ENCODE measurements around the gene POLN. TPM values are rescaled to one million over a fixed set of nuclear protein-coding genes. Genes with fewer than 3 reads are reported as not detected.

Gene POLN
- total RNA-seq, 1 experiment from 2014 or later: 1.3 TPM

DNA sequence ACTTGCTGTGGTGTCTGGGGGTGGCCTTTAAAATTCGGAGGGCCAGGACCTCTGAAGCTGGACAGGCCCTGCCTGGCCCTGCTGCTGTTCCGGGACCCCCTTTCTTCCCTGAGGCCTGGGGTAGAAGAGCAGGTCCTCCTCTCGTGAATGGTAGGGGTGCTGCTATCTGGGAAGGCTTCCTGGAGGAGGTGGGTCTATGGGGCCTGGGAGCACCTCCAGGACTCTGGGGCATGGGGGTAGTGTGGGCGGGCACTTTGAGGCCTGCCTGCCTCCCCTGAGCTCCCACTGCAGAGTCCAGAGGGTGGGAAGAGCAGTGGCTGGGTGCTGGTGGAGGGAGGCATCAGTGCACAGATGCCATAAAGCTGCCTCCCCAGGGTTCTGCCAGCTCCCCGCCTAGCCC lies 24.9 kb upstream of the POLN start:
- intact Hi-C loops (cut with micrococcal nuclease; ENCODE audit: unreplicated experiment): no loop called here
- no TSS peak for BruUV-seq (replicated peaks)
- no peak for DNase-seq

DNA sequence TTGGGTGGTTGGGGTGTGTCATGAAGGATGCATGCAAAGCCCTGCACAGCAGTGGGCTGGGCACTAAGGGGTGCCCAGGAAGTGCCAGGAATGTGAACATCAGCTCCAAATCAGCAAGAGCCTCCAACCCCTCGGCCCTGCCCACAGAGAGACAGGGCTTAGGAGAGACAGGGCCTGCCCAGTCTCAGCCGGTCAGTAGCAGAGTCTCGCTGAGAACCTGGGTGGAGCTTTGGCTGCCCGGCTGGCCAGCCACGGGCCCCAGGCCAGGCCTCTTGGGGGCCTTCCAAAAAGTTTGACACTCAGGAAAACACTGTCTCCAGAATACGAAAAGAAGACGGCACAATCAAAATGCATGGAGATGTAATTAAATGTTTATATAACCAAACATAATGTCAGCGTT lies 24.3 kb upstream of the POLN start:
- Histone ChIP-seq H4K20me1 (ENCODE audit: insufficient read depth) (no peaks in the 10 kb centered on the region), H3K27ac (no peak overlapping the region), H3K79me2 (ENCODE audit: low read depth) (no peaks in the 10 kb centered on the region), H3K4me1 (replicated peaks; ENCODE audit: insufficient read depth) (peaks cover 3% of the 10 kb centered on the region; the same call in 1 of the 2 replicates), H3F3A (ENCODE audit: insufficient read depth, low read depth) (no peaks in the 10 kb centered on the region), H3K36me3 (ENCODE audit: low read depth) (no peaks in the 10 kb centered on the region), H3K4me2 (no peak overlapping the region), H2AFZ (no peak overlapping the region), H3K27me3 (ENCODE audit: insufficient read depth, low read depth) (peaks cover 38% of the 10 kb centered on the region), H3K9me2 (ENCODE audit: insufficient read depth) (no peaks in the 10 kb centered on the region), H3K4me3 (no peak overlapping the region), H3K9me3 (ENCODE audit: insufficient read depth, low read depth) (no peaks in the 10 kb centered on the region)
- intact Hi-C loops (cut with micrococcal nuclease; ENCODE audit: unreplicated experiment): no loop called here
- CTCF ChIA-PET: no interaction called here
- POLR2A ChIA-PET (ENCODE audit: unreplicated experiment): no interaction called here
- TF ChIP-seq, protein P1, sequence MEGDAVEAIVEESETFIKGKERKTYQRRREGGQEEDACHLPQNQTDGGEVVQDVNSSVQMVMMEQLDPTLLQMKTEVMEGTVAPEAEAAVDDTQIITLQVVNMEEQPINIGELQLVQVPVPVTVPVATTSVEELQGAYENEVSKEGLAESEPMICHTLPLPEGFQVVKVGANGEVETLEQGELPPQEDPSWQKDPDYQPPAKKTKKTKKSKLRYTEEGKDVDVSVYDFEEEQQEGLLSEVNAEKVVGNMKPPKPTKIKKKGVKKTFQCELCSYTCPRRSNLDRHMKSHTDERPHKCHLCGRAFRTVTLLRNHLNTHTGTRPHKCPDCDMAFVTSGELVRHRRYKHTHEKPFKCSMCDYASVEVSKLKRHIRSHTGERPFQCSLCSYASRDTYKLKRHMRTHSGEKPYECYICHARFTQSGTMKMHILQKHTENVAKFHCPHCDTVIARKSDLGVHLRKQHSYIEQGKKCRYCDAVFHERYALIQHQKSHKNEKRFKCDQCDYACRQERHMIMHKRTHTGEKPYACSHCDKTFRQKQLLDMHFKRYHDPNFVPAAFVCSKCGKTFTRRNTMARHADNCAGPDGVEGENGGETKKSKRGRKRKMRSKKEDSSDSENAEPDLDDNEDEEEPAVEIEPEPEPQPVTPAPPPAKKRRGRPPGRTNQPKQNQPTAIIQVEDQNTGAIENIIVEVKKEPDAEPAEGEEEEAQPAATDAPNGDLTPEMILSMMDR (conservative IDR thresholded peaks at IDR 0.05): no peak
- no peak for TF ChIP-seq EZH2 (IDR thresholded peaks at IDR 0.05; ENCODE audit: low read depth)
- DNase-seq: no peak
- BruUV-seq (replicated peaks): no TSS peak

More for the DNA sequence above, 24.9 kb upstream of the POLN start:
- no peaks in the 10 kb centered on the region for H3K9me3 ChIP-seq (ENCODE audit: insufficient read depth, low read depth)
- H3F3A ChIP-seq (ENCODE audit: insufficient read depth, low read depth): no peaks in the 10 kb centered on the region
- no peak overlapping the region for H2AFZ ChIP-seq
- H3K27ac ChIP-seq: no peak overlapping the region
- H3K9me2 ChIP-seq (ENCODE audit: insufficient read depth): no peaks in the 10 kb centered on the region
- no peaks in the 10 kb centered on the region for H3K36me3 ChIP-seq (ENCODE audit: low read depth)
- POLR2A ChIA-PET (ENCODE audit: unreplicated experiment): no interaction called here
- H3K4me1 ChIP-seq (replicated peaks; ENCODE audit: insufficient read depth): peaks cover 3% of the 10 kb centered on the region; the same call in 1 of the 2 replicates
- no peak overlapping the region for H3K4me3 ChIP-seq
- H3K79me2 ChIP-seq (ENCODE audit: low read depth): no peaks in the 10 kb centered on the region
- peaks cover 45% of the 10 kb centered on the region for H3K27me3 ChIP-seq (ENCODE audit: insufficient read depth, low read depth)
- CTCF ChIA-PET: no interaction called here
- H4K20me1 ChIP-seq (ENCODE audit: insufficient read depth): no peaks in the 10 kb centered on the region
- TF ChIP-seq, protein P1 (conservative IDR thresholded peaks at IDR 0.05): no peak
- no peak overlapping the region for H3K4me2 ChIP-seq

DNA sequence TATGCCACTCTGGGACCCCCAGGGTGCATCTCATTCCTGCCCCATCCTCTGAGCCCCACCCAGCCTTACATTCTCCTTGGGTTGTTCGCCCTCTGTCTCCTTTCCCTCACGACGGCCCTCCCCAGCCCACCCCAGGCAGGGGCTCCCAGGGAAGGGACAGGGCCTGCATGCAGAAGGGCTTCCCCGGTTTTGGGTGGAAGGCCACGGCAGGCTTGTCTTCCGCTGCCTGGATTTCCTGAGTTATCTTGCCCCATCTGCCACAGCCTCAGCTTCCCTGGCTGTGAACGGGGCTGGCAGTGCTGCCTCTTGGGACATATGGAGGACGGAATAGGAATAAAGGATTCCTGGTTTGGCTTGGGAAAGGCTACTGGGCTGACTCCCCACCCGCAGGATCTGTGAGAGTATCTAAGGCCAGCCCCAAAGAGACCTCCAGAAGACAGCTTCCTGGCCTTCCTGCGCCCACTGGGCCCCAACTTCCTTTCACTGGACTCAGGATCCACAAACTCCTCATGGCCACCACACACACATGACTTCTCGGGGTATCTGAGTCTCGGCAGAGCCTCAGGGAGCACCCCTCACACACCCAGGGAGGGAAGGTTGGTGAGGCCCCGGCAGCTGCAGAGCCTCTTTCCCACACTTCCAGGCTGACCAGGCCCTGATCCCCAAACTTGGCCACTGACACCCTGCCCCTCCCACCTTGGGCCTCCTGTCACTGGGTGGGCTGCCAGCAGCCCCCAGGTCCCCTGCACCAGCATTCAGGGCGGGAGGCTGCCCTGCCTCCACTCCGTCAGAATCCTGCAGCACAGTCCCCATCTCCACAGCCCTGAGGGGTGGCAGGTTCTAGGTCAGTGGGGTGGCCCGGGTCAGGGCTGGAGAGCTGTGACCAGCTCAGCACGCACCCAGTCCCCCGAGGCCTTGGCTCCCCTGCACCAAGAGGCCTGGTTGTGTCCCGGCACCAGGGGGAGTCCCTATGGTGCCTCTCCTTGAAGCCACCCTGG lies 23.5 kb upstream of the POLN start:
- Histone ChIP-seq H3K4me1 (replicated peaks; ENCODE audit: insufficient read depth) (peaks cover 9% of the 10 kb centered on the region; the same call in 1 of the 2 replicates), H3K9me3 (ENCODE audit: insufficient read depth, low read depth) (no peaks in the 10 kb centered on the region), H3K27ac (no peak overlapping the region), H3K79me2 (ENCODE audit: low read depth) (no peaks in the 10 kb centered on the region), H3F3A (ENCODE audit: insufficient read depth, low read depth) (no peaks in the 10 kb centered on the region), H3K27me3 (ENCODE audit: insufficient read depth, low read depth) (peaks cover 35% of the 10 kb centered on the region), H3K4me2 (no peak overlapping the region), H4K20me1 (ENCODE audit: insufficient read depth) (no peaks in the 10 kb centered on the region), H3K36me3 (ENCODE audit: low read depth) (no peaks in the 10 kb centered on the region), H2AFZ (no peak overlapping the region), H3K4me3 (no peak overlapping the region), H3K9me2 (ENCODE audit: insufficient read depth) (no peaks in the 10 kb centered on the region)
- no TSS peak for BruUV-seq (replicated peaks)
- intact Hi-C loops (cut with micrococcal nuclease; ENCODE audit: unreplicated experiment): no loop called here
- DNase-seq: no peak
- POLR2A ChIA-PET (ENCODE audit: unreplicated experiment): no interaction called here
- CTCF ChIA-PET: no interaction called here
- TF ChIP-seq EZH2 (IDR thresholded peaks at IDR 0.05; ENCODE audit: low read depth): no peak
- TF ChIP-seq, protein P1 (conservative IDR thresholded peaks at IDR 0.05): no peak

Data from PC-9 (cell line).